ENCODE data around the gene HLA-A. TPM values are rescaled to one million over a fixed set of nuclear protein-coding genes. Genes with fewer than 3 reads are reported as not detected.

HLA-A gene
- total and polyA plus RNA-seq, 2 experiments from 2014 or later, result 339 to 349 TPM

- H3K27me3 ChIP-seq, result no peaks in the 10 kb centered on the region
- 64% methylated on average over 2 of the region's 2 CpGs for WGBS (ENCODE audit: low lambda C conversion rate, missing lambda C conversion rate)
- H3K9me3 ChIP-seq (ENCODE audit: low read depth), result no peaks in the 10 kb centered on the region
- H3K36me3 ChIP-seq (replicated peaks; ENCODE audit: insufficient read depth, low read depth), result no peaks in the 10 kb centered on the region
- H3K4me3 ChIP-seq, result no peak overlapping the region
- H2AFZ ChIP-seq, result no peak overlapping the region
- no peaks in the 10 kb centered on the region for H3K9me2 ChIP-seq (replicated peaks; ENCODE audit: insufficient read depth)
- no peaks in the 10 kb centered on the region for H3K4me1 ChIP-seq (ENCODE audit: insufficient read depth)
- no peak for DNase-seq (ENCODE audit: low spot score)
- no peak overlapping the region for H3K4me2 ChIP-seq
- H4K20me1 ChIP-seq (ENCODE audit: insufficient read depth, poor library complexity, severe bottlenecking), result no peaks in the 10 kb centered on the region
- TF ChIP-seq CTCF (IDR thresholded peaks at IDR 0.05; ENCODE audit: poor library complexity) (no peak), EZH2phosphoT487 (IDR thresholded peaks at IDR 0.05; ENCODE audit: low read depth, severe bottlenecking, unreplicated experiment) (no peak), EZH2 (IDR thresholded peaks at IDR 0.05; ENCODE audit: borderline replicate concordance) (no peak)
- no peaks in the 10 kb centered on the region for H3K79me2 ChIP-seq
- H3K27ac ChIP-seq, result no peak overlapping the region
Measured at GRCh38 chr6:29953686-29954085, 11.4 kb downstream of the HLA-A start.

- no peak overlapping the region for H3K27ac ChIP-seq
- H3K9me3 ChIP-seq (ENCODE audit: low read depth), result no peaks in the 10 kb centered on the region
- no peaks in the 10 kb centered on the region for H4K20me1 ChIP-seq (ENCODE audit: insufficient read depth, poor library complexity, severe bottlenecking)
- H3K4me1 ChIP-seq (ENCODE audit: insufficient read depth), result no peaks in the 10 kb centered on the region
- no peaks in the 10 kb centered on the region for H3K79me2 ChIP-seq
- no peak overlapping the region for H3K4me3 ChIP-seq
- H3K4me2 ChIP-seq, result no peak overlapping the region
- H2AFZ ChIP-seq, result no peak overlapping the region
- TF ChIP-seq EZH2 (IDR thresholded peaks at IDR 0.05; ENCODE audit: borderline replicate concordance) (no peak), EZH2phosphoT487 (IDR thresholded peaks at IDR 0.05; ENCODE audit: low read depth, severe bottlenecking, unreplicated experiment) (no peak), CTCF (IDR thresholded peaks at IDR 0.05; ENCODE audit: poor library complexity) (no peak)
- H3K27me3 ChIP-seq, result no peaks in the 10 kb centered on the region
- WGBS (ENCODE audit: low lambda C conversion rate, missing lambda C conversion rate), result 68% methylated on average over 1 of the region's 1 CpG
- no peaks in the 10 kb centered on the region for H3K9me2 ChIP-seq (replicated peaks; ENCODE audit: insufficient read depth)
- H3K36me3 ChIP-seq (replicated peaks; ENCODE audit: insufficient read depth, low read depth), result no peaks in the 10 kb centered on the region
- no peak for DNase-seq (ENCODE audit: low spot score)
Measured at GRCh38 chr6:29954272-29954671, 11.9 kb downstream of the HLA-A start.

GRCh38 chr6:29955783-29956182, 13.5 kb downstream of the HLA-A start:
- Histone ChIP-seq H3K27ac (no peak overlapping the region), H3K27me3 (no peaks in the 10 kb centered on the region), H3K4me3 (no peak overlapping the region), H2AFZ (no peak overlapping the region), H3K79me2 (no peaks in the 10 kb centered on the region), H3K4me2 (no peak overlapping the region), H3K4me1 (ENCODE audit: insufficient read depth) (no peaks in the 10 kb centered on the region), H4K20me1 (ENCODE audit: insufficient read depth, poor library complexity, severe bottlenecking) (no peaks in the 10 kb centered on the region), H3K9me3 (ENCODE audit: low read depth) (no peaks in the 10 kb centered on the region), H3K36me3 (replicated peaks; ENCODE audit: insufficient read depth, low read depth) (no peaks in the 10 kb centered on the region), H3K9me2 (replicated peaks; ENCODE audit: insufficient read depth) (no peaks in the 10 kb centered on the region)
- WGBS (ENCODE audit: low lambda C conversion rate, missing lambda C conversion rate), result 88% methylated on average over 9 of the region's 9 CpGs
- DNase-seq (ENCODE audit: low spot score), result no peak
- TF ChIP-seq EZH2 (IDR thresholded peaks at IDR 0.05; ENCODE audit: borderline replicate concordance), result no peak
- no peak for TF ChIP-seq EZH2phosphoT487 (IDR thresholded peaks at IDR 0.05; ENCODE audit: low read depth, severe bottlenecking, unreplicated experiment)
- TF ChIP-seq CTCF (IDR thresholded peaks at IDR 0.05; ENCODE audit: poor library complexity), result no peak

GRCh38 chr6:29956518-29956917, 14.2 kb downstream of the HLA-A start:
- Histone ChIP-seq H3K9me3 (ENCODE audit: low read depth) (no peaks in the 10 kb centered on the region), H3K4me2 (no peak overlapping the region), H3K9me2 (replicated peaks; ENCODE audit: insufficient read depth) (no peaks in the 10 kb centered on the region), H3K27me3 (no peaks in the 10 kb centered on the region), H3K36me3 (replicated peaks; ENCODE audit: insufficient read depth, low read depth) (no peaks in the 10 kb centered on the region), H4K20me1 (ENCODE audit: insufficient read depth, poor library complexity, severe bottlenecking) (no peaks in the 10 kb centered on the region), H3K27ac (no peak overlapping the region), H3K4me3 (no peak overlapping the region), H3K79me2 (no peaks in the 10 kb centered on the region), H3K4me1 (ENCODE audit: insufficient read depth) (no peaks in the 10 kb centered on the region), H2AFZ (no peak overlapping the region)
- no peak for DNase-seq (ENCODE audit: low spot score)
- WGBS (ENCODE audit: low lambda C conversion rate, missing lambda C conversion rate), result 94% methylated on average over 19 of the region's 21 CpGs
- TF ChIP-seq EZH2phosphoT487 (IDR thresholded peaks at IDR 0.05; ENCODE audit: low read depth, severe bottlenecking, unreplicated experiment), result no peak
- no peak for TF ChIP-seq CTCF (IDR thresholded peaks at IDR 0.05; ENCODE audit: poor library complexity)
- TF ChIP-seq EZH2 (IDR thresholded peaks at IDR 0.05; ENCODE audit: borderline replicate concordance), result no peak
